Smooth muscle cell (in vitro differentiated cells): ENCODE measurements around the gene NDUFAF8. TPM values are rescaled to one million over a fixed set of nuclear protein-coding genes. Genes with fewer than 3 reads are reported as not detected.

Source experiments
- DNase-seq: peaks from one replicate; lab custom pipeline; 2025; ENCODE audit not compliant: unreplicated experiment; lab: John Stamatoyannopoulos, UW
- H2AFZ ChIP-seq: fragments of 200-600 bp; sonication (generic); 2 replicates; pipeline ENCODE4 v1.6.0; 2016; ENCODE audit warnings: antibody characterized with exemption, low read depth, mild to moderate bottlenecking
- H3F3A ChIP-seq: fragments of 200-600 bp; sonication (generic); 2 replicates; pipeline ENCODE4 v1.6.0; 2017; ENCODE audit warnings: antibody characterized with exemption, low read depth
- H3K27ac ChIP-seq: fragments of 200-600 bp; sonication (generic); 2 replicates; pipeline ENCODE4 v1.5.1; 2016; ENCODE audit warnings: low read depth, mild to moderate bottlenecking
- H3K27me3 ChIP-seq: fragments of 200-600 bp; sonication (generic); 2 replicates; pipeline ENCODE4 v1.6.1; 2016; ENCODE audit warnings: low read depth, mild to moderate bottlenecking
- H3K36me3 ChIP-seq: fragments of 200-600 bp; sonication (generic); 2 replicates; pipeline ENCODE4 v1.5.1; 2016; ENCODE audit warnings: low read depth
- H3K4me1 ChIP-seq: fragments of 200-600 bp; sonication (generic); 2 replicates; pipeline ENCODE4 v1.5.1; 2016; ENCODE audit warnings: low read depth
- H3K4me2 ChIP-seq: fragments of 200-600 bp; sonication (generic); 2 replicates; pipeline ENCODE4 v1.6.0; 2016; ENCODE audit warnings: mild to moderate bottlenecking
- H3K4me3 ChIP-seq: fragments of 200-600 bp; sonication (generic); 2 replicates; pipeline ENCODE4 v1.5.1; 2016; ENCODE audit warnings: mild to moderate bottlenecking
- H3K79me2 ChIP-seq: fragments of 200-600 bp; sonication (generic); 2 replicates; pipeline ENCODE4 v1.6.0; 2016; ENCODE audit warnings: low read depth, mild to moderate bottlenecking
- H3K9ac ChIP-seq: fragments of 200-600 bp; sonication (generic); 2 replicates; pipeline ENCODE4 v1.6.0; 2016; ENCODE audit warnings: low read depth
- H3K9me3 ChIP-seq: fragments of 200-600 bp; sonication (generic); replicated peaks from 2 replicates; pipeline ENCODE4 v1.5.1; 2016; ENCODE audit warnings: low read depth
- H4K20me1 ChIP-seq: fragments of 200-600 bp; sonication (generic); 2 replicates; pipeline ENCODE4 v1.6.0; 2016; ENCODE audit warnings: low read depth
- CTCF ChIP-seq: fragments of 200-600 bp; sonication (generic); IDR thresholded peaks from 2 replicates; pipeline ENCODE4 v1.5.1; 2017; ENCODE audit warnings: borderline replicate concordance, mild to moderate bottlenecking, antibody characterized with exemption; ENCODE audit not compliant: insufficient read depth, poor library complexity, severe bottlenecking
- WGBS: methylation state at CpG from one replicate; pipeline ENCODE4 v1.1.7; 2016; ENCODE audit warnings: low lambda C conversion rate; 5-methylcytosine and 5-hydroxymethylcytosine counted together
- polyA plus RNA-seq: library from polyadenylated mRNA; unstranded; fragments of >200 nt; fragmentation: Nextera tagmentation; extraction: Ambion mirVana; gene quantifications from 2 replicates; pipeline ENCODE4 v1.2.1, GENCODE V29; 2016
- total RNA-seq: library from RNA; depleted of rRNA; stranded (reverse); fragments of >200 nt; gene quantifications from 2 replicates; pipeline ENCODE4 v1.2.3, GENCODE V29; 2014

The NDUFAF8 gene
- total and polyA plus RNA-seq, 2 experiments from 2014 or later: 60.6 to 111 TPM

GRCh38 chr17:81242421-81243332, 3.6 kb downstream of the NDUFAF8 start:
- Histone ChIP-seq H3K4me3 (no peak overlapping the region), H3K27ac (no peak overlapping the region), H3F3A (peaks cover 6% of the 10 kb centered on the region), H3K4me1 (peaks cover 7% of the 10 kb centered on the region), H4K20me1 (peaks cover 16% of the 10 kb centered on the region), H3K79me2 (peaks cover 26% of the 10 kb centered on the region), H2AFZ (no peak overlapping the region), H3K9me3 (no peaks in the 10 kb centered on the region), H3K9ac (no peak overlapping the region), H3K27me3 (no peaks in the 10 kb centered on the region), H3K36me3 (no peaks in the 10 kb centered on the region), H3K4me2 (no peak overlapping the region)
- WGBS: 85% methylated on average over 30 of the region's 33 CpGs
- DNase-seq: no peak
- no peak for TF ChIP-seq CTCF

GRCh38 chr17:81243333-81243664, 4.2 kb downstream of the NDUFAF8 start:
- WGBS: 90% methylated on average over 10 of the region's 10 CpGs
- Histone ChIP-seq H3K36me3 (no peaks in the 10 kb centered on the region), H3K79me2 (peaks cover 20% of the 10 kb centered on the region), H3K4me3 (no peak overlapping the region), H2AFZ (no peak overlapping the region), H3F3A (peaks cover 6% of the 10 kb centered on the region), H3K9ac (no peak overlapping the region), H3K4me1 (peaks cover 7% of the 10 kb centered on the region), H3K4me2 (no peak overlapping the region), H3K9me3 (no peaks in the 10 kb centered on the region), H3K27me3 (no peaks in the 10 kb centered on the region), H3K27ac (no peak overlapping the region), H4K20me1 (peaks cover 14% of the 10 kb centered on the region)
- TF ChIP-seq CTCF: no peak
- no peak for DNase-seq

GRCh38 chr17:81244358-81245023, 5.4 kb downstream of the NDUFAF8 start:
- Histone ChIP-seq H3K9ac (no peak overlapping the region), H2AFZ (no peak overlapping the region), H3K4me2 (no peak overlapping the region), H3K36me3 (no peaks in the 10 kb centered on the region), H3K4me1 (peaks cover 7% of the 10 kb centered on the region), H3K79me2 (peaks cover 17% of the 10 kb centered on the region), H3K9me3 (no peaks in the 10 kb centered on the region), H3K4me3 (no peak overlapping the region), H3K27me3 (no peaks in the 10 kb centered on the region), H3K27ac (no peak overlapping the region), H3F3A (peaks cover 6% of the 10 kb centered on the region), H4K20me1 (peaks cover 14% of the 10 kb centered on the region)
- no peak for DNase-seq
- TF ChIP-seq CTCF: no peak
- 93% methylated on average over 24 of the region's 24 CpGs for WGBS
